Cardiac septum (tissue), 1 donor: ENCODE measurements around the gene QTRT2. TPM values are rescaled to one million over a fixed set of nuclear protein-coding genes. Genes with fewer than 3 reads are reported as not detected.

Experiments
- DNase-seq: peaks from one replicate; pipeline ENCODE4 v3.0.0-alpha.2; 2020; ENCODE audit warnings: low spot score
- intact Hi-C: fragments of 100-400 bp; cut with DNase I; formaldehyde crosslinking; loops from one replicate; pipeline ENCODE4 v1.14.0; 2022
- total RNA-seq: library from RNA; stranded (reverse); fragmentation: NEBNext Ultra II Directional; extraction: Animal tissue kit (Norgen Biotek cat#: 25700); gene quantifications from one replicate; pipeline ENCODE4 v1.2.1, GENCODE V29; 2021
- donor health status: DM: no; HTN: no; CAD: no.

QTRT2 gene
- total RNA-seq, 1 donor from 2014 or later: 6.5 TPM

DNA sequence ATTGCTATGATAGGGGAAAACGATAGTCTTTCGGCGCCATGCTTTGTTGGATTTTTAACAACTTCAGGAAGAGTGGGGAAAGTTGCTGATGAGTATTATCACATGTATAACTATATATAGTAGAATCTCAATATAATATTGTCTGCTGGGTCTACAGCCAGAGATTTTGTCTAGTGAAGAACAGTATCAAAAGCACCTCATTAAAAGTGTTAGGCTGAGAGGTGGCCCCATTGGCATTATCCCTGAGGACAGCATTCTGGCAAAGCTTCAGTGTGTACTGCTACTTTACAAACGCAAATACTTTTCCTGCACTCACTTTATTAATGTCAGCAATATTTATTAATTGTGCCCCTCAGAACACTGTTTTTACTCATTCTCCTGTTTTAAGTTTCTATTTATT lies 11.8 kb downstream of the QTRT2 start:
- DNase-seq: no peak
- intact Hi-C loops: no loop called here

DNA sequence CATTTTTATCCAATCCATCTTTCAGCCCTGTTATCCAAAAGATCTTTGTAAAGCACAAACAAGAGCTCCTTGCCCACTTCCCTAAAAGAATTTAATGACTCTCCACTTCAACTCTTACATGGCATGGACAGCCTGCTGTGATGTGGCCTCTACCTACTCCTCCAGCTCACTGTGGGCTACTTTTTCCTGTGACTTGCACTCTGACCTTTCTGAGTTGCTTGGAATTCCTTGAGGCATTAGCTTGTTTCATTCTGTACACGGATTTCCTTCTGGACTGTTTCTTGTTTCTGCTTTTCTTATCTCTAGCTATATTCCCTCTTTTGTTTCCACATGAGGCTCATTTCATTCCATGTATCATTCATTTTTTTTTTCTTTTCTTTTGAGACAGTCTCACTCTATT lies 15.2 kb downstream of the QTRT2 start:
- intact Hi-C loops: no loop called here
- no peak for DNase-seq

DNA sequence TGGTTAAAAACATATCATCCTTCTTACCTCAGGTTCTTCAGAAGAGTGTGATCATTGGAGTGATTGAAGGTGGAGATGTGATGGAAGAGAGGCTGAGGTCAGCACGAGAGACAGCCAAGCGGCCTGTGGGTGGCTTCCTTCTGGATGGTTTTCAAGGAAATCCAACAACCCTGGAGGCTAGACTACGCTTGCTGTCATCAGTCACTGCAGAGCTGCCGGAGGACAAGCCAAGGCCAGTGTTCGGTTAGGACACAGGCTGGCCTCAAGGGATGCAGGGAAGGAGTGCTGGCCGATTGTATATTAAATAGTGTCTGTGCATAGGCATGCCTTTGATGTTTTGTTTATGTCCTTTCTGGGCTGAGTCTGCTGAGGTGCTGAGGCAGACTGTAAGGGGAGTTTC lies 20.2 kb downstream of the QTRT2 start:
- intact Hi-C loops: no loop called here

DNA sequence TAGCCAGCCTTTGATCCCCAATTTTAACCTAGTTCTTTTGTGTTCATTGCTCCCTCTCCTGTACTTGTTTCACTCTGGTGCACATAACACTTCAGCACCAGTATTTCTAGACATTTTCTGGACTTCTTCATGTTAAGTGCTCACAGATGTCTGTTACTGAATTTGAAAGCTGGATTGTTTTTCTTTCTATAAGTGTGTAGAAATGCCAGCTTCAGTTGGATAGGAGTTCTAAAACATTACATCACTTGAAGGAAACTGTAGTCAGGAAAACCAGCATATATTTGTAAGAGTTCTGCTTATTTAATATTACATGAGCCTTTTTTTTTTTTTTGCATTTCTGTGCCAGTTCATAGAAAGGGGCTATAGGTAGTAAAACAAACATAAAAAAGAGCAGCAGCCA lies 21.6 kb downstream of the QTRT2 start:
- intact Hi-C loops: no loop called here

More for the DNA sequence above, 20.2 kb downstream of the QTRT2 start:
- DNase-seq: no peak

DNA sequence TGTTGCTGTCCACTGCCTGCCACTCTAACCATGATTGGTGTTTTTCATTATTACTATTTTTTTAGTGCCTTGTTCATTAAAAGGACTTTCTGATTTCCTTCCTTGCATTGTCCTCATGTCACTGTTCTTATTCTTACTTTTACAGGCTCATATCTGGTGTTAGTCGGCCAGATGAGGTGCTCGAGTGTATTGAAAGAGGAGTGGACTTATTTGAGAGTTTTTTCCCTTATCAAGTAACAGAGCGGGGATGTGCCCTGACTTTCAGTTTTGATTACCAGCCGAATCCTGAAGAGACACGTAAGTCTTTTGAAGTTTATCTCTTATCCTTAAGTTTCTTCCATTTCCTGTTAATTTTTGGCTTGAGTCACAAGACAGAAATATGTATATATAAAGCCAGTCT lies 23.2 kb downstream of the QTRT2 start:
- DNase-seq: no peak
- intact Hi-C loops: no loop called here

More for the DNA sequence above, 21.6 kb downstream of the QTRT2 start:
- no peak for DNase-seq

GRCh38 chr3:114080201-114080600 lies 23.7 kb downstream of the QTRT2 start:
- no peak for DNase-seq
- intact Hi-C loops: no loop called here

DNA sequence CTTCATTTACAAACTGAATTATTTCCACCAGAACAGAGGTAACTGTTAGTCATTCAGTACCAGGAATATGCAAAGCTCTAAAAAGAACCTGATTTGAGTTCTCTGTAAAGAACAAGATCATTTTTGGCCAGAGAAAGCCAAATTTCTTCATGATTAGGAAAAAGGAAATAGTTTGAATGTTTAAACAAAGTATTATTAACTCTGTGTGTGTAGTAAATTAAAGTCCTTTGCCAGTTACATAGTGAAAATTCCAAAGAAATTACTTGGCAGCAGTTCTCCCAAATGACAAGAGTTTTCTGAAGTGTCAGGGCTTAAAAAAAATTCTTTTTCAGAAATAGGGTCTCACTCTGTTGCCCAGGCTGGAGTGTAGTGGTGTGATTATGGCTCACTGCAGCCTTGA lies 24.5 kb downstream of the QTRT2 start:
- no peak for DNase-seq
- intact Hi-C loops: no loop called here

DNA sequence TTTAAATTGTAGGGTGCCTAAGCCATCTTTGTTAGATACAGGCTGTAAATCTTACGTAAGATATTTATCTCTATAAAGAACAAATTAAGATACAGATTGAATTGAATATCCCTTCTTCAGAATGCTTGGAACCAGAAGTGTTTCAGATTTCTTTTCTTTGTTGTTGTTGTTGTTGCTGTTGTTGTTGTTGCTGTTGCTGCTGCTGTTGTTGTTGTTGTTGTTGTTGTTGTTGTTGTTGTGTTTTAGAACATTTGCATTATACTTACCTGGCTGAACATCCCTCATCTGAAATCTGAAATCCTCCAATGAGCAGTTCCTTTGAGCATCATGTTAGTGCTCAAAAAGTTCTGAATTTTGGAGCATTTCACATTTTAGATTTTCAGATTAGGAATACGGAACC lies 26.6 kb downstream of the QTRT2 start:
- intact Hi-C loops: no loop called here

DNA sequence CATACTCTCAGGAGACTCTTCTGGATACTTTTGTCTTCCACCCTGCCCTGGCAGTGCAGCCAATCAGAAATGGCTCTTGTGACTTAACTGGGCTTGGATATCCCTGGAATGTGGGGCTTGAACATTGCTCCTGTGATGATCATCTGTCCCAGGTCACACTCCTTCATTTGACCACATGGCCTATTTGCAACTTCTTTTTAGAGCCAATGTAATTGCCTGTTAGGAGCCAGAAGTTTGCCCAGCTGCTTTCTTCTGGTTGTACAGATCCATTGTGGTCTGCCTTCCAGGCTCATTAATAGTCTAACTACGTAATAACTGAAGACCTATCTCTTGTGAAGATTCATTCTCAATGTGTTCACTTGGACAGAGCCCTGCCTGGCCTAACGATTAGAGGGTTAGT lies 29.8 kb downstream of the QTRT2 start:
- no peak for DNase-seq
- intact Hi-C loops: no loop called here

More for the DNA sequence above, 26.6 kb downstream of the QTRT2 start:
- DNase-seq: no peak

DNA sequence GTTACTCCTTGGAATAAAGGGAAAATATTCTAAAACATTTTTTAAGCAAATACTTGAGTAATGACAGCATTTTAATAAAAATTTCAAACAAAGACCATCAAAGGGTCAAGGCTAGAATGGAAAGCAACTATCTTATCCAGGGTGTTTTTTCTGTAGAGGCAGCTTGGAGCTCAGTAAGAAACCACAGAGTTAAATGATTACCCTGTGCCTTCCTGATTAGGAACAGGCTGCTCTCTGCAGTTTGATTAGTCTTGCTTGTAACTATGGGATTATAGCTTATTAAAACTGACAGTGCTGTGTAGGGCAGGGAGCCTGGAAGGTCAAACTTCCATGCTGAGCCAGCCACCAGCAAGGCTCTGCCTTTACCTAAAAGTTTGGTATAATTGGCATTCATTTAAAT lies 33.1 kb downstream of the QTRT2 start:
- intact Hi-C loops: loop anchor here (5.0 kb wide), 1 partner anchor 63 kb away; no protein-coding TSS in a partner anchor
- no peak for DNase-seq

- intact Hi-C loops: loop anchor here (5.0 kb wide), 1 partner anchor 60 kb away; no protein-coding TSS in a partner anchor
- DNase-seq: no peak
Observed at GRCh38 chr3:114092151-114093015, 35.8 kb downstream of the QTRT2 start.

GRCh38 chr3:114093016-114093380 lies 36.5 kb downstream of the QTRT2 start:
- intact Hi-C loops: loop anchor here (5.0 kb wide), 1 partner anchor 59 kb away; no protein-coding TSS in a partner anchor
- DNase-seq: no peak

DNA sequence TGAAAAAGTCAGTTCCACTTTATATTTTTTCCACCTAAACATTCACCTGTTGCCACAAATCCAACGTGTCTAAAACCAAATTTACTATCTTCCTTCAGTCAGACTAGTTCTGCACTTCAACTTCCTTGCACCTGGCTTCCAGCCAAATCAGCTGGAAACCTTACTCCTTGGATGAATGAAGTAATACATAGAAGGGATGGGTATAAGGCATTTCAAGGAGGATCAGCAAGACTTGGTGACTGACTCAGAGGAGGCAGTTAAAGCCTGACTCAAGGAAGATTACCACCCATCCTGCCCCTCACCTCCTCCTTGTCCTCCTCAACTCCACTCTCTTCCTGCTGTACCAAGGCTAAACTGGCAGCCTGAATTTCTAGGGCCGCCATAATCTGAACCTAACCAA lies 37.1 kb downstream of the QTRT2 start:
- no peak for DNase-seq
- intact Hi-C loops: loop anchor here (5.0 kb wide), 1 partner anchor 59 kb away; no protein-coding TSS in a partner anchor

DNA sequence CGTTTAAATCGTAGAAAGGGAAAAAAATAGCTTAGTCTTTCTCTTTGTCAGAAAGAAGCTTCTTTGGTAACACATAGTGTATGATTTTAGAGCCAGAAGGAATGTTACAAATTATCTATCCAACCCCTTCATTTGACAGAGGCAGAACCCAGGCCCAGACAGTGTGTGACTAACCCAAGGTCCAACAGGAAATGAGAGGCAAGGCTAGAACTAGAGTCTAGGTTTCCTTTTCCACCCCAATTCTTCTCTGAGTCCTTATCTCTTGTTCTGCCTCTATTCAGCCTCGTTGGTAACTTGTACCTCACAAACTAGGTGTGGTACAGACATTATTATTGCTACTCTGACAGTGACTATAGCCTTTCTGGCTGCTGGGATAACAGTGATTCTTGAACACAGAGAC lies 39.3 kb downstream of the QTRT2 start:
- DNase-seq: no peak
- intact Hi-C loops: no loop called here

GRCh38 chr3:114101101-114101500 lies 44.6 kb downstream of the QTRT2 start:
- intact Hi-C loops: no loop called here
- no peak for DNase-seq

DNA sequence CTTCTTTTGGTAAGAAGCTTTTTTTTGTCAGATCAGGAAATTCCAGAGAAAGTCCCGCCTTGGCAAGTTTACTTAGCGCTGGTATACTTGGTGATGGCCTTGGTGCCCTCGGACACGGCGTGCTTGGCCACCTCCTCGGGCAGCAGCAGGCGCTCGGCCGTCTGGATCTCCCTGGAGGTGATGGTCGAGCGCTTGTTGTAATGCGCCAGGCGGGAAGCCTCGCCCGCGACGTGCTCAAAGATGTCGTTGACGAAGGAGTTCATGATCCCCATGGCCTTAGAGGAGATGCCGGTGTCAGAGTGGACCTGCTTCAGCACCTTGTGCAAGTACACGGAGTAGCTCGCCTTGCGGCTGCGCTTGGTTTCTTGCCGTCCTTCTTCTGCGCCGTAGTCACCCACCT lies 46.6 kb downstream of the QTRT2 start:
- intact Hi-C loops: no loop called here
- DNase-seq: no peak

GRCh38 chr3:114103858-114104257 lies 47.3 kb downstream of the QTRT2 start:
- no peak for DNase-seq
- intact Hi-C loops: no loop called here

GRCh38 chr3:114104414-114104813 lies 47.9 kb downstream of the QTRT2 start:
- intact Hi-C loops: no loop called here
- DNase-seq: no peak

- intact Hi-C loops: no loop called here
- DNase-seq: no peak
Observed at GRCh38 chr3:114108137-114108536, 51.6 kb downstream of the QTRT2 start.

DNA sequence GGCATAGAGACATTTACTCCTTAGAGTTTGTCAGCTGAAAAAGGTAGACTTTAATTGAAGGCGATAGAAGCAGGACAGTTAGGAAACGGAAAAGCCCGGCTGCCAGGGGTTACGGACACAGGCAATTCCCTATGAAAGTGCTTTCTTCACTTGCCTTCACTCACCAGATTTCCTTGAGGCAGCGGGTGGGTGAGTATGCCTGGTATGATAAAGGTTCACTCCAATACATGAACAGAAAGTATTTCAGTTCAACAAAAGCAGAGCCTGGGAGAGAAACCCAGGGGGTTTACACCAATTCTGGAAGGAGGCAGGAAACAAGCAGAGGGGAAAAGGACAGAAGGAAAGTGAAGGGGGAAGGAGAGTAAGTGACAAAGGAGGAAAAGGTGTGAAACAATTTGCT lies 53.9 kb downstream of the QTRT2 start:
- DNase-seq: no peak
- intact Hi-C loops: no loop called here

GRCh38 chr3:114111060-114111770 lies 54.7 kb downstream of the QTRT2 start:
- intact Hi-C loops: no loop called here
- no peak for DNase-seq
